HG03097 (cell line): ENCODE data around the gene HARS1.
"Not testable (repeated sequence)": the region's sequence is repeated elsewhere in the genome, so short reads cannot be mapped to it uniquely, and the experiment has no call there.

ENCODE experiments used
- ATAC-seq: cut with Tn5 transposase; IDR thresholded peaks from one replicate; pipeline ENCODE4 v1.9.1; 2021; ENCODE audit not compliant: unreplicated experiment, low FRiP score

The HARS1 gene, protein sequence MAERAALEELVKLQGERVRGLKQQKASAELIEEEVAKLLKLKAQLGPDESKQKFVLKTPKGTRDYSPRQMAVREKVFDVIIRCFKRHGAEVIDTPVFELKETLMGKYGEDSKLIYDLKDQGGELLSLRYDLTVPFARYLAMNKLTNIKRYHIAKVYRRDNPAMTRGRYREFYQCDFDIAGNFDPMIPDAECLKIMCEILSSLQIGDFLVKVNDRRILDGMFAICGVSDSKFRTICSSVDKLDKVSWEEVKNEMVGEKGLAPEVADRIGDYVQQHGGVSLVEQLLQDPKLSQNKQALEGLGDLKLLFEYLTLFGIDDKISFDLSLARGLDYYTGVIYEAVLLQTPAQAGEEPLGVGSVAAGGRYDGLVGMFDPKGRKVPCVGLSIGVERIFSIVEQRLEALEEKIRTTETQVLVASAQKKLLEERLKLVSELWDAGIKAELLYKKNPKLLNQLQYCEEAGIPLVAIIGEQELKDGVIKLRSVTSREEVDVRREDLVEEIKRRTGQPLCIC

DNA sequence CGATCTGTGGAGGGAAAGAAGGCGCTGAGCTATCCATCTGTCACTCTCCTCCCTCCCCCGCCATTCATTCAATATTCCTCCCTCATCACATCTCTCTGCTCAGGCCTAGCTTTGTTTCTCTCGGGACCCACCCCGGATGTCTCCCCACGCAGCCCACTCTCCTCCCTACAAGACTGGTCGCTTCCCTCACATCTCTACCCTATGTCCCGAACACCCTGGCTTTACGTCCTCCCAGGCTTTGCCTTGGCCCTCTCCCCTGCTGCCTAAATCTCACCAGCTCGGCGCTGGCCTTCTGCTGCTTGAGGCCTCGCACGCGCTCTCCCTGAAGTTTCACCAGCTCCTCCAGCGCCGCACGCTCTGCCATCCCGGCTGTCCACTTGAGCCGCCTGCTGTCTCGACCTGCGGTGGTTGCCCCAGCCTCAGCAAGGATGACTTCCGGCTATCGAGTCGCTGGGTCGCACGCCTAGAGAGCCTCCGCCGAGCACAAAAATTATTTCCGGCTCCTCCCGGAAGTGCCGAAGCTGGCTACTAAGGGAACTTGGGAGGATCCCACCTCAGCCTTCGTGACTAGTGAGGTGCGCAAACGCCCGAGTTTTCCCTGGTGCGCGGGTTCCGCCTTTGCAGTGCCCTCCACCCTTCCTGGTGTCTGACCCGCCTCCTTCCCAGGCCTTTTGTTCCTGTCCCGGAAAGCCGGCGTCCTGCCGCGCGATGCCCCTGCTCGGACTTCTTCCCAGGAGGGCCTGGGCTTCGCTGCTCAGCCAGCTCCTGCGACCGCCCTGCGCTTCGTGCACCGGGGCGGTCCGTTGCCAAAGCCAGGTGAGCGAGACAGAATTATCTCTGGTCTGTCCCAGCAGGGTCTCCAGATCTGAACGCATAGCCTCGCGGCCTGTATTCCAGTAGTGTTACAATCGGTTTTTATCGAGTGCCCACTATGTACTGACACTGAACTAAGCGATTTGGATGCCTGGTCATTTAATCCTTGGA is at the start of gene HARS1, which contains the start of gene HARS2:
Gene HARS1 (minus strand): TSS at position 430 of the 984 bp plus-strand sequence. CDS start 66 bp downstream, at position 364.
Gene HARS2 (plus strand): TSS at position 515 of the 984 bp plus-strand sequence. CDS start 194 bp downstream, at position 709.
- peak; percentile 93 for ATAC-seq

DNA sequence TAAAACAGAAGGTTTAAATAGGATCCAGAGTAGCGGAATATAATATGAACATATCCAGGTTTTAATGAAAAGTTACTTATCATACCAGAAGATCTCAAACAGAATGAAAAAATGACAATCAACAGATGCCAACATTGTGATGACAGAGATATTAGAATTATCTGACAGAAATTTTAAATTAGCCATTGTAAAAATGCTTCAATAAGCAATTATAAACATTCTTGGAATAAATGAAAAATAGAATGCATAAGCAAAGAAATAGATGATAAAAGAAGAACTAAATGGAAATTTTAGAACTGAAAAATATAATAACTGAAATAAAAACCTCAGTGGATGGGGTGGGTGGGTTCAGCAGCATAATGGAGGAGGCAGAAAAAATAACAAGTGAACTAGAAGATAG is 46.3 kb upstream of the HARS1 start:
- no peak for ATAC-seq

DNA sequence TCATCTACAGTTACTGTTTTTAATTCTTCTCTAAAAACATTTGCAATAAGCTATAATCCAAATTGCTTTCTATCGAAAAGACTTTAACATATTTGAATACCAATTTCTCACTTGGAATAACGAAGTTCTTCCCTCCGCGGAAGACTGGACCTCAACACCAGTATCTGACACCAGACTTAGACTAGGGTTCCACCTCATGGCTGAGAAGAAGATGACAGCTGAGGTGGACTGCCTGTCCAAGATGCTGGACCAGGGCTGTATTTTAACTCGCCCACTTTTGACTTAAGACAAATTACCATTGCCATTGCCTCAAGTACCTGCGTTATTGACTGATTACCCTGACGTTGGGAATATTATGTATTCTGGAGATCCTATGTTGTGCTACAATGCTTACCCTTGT is 43.2 kb upstream of the HARS1 start:
- no peak for ATAC-seq

DNA sequence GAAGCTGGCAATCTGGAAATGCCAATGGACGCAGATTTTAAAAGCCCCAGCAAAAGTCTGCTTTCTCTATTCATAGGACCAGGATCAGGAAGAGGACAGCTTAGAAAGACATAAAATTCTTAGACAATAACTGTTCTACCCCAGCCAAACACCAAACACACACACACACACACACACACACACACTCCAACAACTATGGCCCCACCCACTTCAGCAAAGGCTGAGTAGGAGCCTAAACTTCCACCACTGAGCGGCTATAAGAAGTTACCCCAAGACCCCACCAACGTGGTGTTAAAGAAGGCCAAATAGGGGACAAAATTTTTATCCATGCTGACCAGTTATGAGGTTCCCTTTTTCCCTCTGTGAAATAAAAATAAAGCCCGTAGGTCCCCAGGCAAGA is 41.9 kb upstream of the HARS1 start:
- ATAC-seq = no peak

DNA sequence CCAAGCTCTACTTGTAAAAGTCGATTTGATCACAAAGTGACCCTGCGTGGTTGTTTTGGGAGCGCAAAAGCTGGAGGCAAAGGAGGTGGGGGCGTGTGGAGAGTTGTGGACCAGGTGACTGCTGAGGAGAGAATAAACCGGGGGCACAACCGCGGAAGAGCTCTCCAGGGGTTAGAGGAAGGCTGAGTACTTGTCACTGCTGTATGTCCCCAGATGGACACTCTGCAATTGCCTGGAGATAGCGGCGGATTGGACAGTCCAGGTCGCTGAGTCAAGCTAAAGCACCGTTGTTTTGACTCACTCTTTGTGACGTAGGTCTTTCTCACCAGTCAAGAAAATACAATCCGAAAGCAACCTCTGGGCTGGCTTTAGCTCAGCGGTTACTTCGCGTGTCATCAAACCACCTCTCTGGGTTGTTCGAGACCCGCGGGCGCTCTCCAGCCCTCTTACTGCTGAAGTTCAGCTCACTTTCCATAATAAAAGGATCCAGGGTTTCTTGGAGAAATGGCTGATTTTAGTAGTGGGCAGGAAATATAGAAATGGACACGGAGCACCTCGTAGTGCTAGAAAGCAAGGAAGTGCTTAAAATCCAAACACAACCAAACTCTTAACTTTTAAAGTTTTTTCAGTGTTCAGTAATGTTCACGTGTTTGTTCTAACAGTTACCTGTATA is 34.8 kb upstream of the HARS1 start:
- peak; percentile 87 for ATAC-seq

DNA sequence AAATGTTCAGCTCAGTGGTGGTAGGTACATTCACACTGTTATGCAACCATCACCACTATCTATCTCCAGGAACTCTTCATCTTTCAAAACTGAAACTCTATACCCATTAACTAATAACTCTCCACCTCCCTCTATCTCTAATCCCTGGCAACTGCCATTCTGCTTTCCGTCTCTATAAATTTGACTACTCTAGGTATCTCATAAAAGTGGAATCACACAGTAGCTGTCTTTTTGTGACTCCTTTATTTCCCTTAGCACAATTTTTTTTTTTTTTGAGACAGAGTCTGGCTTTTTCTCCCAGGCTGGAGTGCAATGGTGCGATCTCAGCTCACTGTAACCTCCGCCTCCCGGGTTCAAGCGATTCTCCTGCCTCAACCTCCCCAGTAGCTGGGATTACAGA is 30.2 kb upstream of the HARS1 start:
- not testable (repeated sequence) for ATAC-seq

DNA sequence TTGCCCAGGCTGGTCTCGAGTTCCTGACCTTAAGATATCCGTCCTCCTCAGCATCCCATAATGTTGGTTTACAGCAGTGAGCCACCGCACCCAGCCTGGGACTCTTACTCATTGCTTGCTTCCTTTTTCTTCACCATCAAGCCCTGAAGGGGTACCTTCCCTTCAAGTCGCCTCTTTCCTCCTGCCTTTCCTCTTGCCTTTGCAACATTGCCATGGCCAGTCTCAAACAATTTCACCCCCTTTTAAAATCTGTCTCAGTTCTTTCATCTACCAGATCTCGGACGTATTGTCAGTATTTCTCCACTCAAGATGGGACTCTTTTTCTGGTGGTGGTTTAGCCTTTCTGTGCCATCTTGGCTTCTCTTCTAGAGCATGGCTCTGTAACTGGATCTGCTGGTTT is 29.6 kb upstream of the HARS1 start:
- not testable (repeated sequence) for ATAC-seq

DNA sequence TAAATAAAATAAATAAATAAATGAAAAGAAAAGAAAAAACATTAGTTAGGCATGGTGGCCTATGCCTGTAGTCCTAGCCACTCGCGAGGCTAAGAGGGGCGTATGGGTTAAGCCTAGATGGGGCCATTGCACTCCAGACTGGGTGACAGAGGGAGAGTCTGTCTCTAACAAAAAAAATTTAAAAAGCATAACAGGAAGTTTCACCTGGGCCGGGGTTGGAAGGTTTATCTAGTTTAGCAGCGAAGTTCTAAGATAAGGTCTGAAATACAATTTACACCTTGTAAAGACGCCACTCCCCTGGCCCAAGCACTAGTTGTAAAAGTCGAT is 27.1 kb upstream of the HARS1 start:
- no peak for ATAC-seq

DNA sequence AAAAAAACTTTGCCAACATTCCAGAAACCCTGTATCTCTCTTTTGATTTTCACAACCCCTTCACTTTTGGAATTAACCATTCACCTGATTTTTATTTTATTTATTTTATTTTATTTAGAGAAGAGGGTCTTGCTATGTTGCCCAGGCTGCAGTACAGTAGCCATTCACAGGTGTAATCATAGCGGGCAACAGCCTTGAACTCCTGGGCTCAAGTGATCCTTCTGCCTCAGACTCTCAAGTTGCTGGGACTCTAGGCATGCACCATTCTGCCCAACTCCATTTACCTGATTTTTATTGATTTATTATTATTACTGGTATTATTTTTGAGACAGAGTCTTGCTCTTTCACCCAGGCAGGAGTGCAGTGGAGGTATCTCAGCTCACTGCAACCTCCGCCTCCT is 25.1 kb upstream of the HARS1 start:
- ATAC-seq = not testable (repeated sequence)

DNA sequence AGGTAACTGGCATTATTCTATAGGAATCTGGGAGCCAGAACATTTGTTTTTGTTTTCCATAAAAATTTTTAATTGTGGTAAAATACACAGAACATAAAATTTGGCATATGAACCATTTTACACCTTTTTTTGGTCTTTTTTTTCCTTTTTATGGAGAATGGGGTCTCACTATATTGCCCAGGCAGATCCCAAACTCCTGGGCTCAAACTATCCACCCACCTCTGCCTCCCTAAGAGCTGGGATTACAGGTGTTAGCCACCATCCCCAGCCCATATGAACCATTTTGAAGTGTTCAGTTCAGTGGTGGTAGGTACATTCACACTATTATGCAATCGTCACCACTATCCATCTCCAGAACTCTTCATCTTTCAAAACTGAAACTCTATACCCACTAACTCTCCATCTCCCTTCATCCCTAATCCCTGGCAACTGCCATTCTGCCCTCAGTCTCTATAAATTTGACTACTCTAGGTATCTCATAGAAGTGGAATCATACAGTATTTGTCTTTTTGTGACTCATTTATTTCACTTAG is 22.5 kb upstream of the HARS1 start:
- ATAC-seq = no peak

DNA sequence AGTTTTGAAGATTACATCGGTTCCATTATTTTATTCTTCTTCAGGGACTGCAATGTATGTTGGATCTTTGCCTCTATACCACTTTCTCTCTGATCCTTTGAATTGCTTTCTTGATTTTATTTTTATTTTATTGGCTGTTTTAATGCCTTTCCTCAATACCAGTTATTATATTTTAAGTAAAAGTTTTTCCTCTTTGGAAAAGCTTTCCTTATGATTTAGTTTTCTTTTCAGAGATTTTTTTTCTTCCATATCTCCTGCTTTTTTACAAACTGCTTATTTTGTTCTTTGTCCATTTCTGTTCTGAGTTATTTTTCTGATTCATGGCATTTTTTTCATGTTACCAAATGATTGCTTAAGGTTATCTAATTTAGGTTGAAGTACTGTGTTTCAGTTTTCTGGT is 20.6 kb upstream of the HARS1 start:
- ATAC-seq = no peak

DNA sequence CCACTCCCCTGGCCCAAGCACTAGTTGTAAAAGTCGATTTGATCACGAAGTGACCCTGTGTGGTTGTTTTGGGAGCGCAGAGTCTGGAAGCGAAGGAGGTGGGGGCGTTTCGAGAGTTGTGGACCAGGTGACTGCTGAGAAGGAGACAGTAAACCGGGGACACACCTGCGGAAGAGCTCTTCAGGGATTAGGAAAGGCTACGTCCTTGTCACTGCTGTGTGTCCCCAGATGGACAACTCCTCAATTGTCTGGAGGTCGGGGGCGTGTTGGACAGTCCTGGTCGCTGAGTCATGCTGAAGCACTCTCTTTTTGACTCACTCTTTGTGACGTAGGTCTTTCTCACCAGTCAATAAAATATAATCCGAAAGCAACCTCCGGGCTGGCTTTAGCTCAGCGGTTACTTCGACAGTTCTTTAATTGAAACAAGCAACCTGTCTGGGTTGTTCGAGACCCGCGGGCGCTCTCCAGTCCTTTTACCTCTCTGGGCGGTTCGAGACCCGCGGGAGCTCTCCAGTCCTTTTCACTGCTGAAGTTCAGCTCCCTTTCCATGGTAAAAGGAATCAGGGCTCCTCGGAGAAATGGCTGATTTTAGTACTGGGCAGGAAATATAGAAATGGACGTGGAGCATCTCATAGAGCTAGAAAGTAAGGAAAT is 19.9 kb upstream of the HARS1 start:
- ATAC-seq = peak; percentile 87

DNA sequence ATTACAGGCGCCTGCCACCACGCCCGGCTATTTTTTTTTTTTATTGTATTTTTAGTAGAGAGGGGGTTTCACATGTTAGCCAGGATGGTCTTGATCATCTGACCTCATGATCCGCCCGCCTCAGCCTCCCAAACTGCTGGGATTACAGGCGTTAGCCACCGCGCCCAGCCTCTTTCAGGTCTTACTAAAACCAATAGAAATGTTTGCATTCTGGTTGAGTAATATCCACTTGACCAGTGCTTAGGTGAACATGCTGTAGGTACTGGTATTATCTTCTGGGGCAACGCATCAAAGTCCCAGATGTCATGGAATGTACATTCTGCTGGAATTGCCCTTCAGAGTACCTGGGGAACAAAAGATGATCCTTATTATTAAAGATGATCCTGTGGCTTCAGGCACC is 17.6 kb upstream of the HARS1 start:
- not testable (repeated sequence) for ATAC-seq

DNA sequence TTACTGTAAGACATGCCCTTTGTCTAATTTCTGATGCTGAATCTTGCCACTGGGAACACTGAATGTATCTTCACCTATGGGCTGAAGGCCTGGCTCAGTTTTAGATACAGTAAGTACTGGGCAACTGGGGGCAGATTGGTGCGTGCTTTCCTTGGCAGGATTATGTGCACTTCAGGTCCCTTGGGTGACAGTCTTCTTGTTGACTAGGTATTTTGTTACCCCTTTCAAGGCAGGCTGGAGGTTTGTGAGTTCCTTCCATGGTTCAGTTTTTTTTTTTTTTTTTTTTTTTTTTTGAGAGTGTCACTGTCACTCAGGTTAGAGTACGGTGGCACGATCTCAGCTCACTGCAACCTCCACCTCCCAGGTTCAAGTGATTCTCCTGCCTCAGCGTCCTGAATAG is 16.6 kb upstream of the HARS1 start:
- no peak for ATAC-seq

DNA sequence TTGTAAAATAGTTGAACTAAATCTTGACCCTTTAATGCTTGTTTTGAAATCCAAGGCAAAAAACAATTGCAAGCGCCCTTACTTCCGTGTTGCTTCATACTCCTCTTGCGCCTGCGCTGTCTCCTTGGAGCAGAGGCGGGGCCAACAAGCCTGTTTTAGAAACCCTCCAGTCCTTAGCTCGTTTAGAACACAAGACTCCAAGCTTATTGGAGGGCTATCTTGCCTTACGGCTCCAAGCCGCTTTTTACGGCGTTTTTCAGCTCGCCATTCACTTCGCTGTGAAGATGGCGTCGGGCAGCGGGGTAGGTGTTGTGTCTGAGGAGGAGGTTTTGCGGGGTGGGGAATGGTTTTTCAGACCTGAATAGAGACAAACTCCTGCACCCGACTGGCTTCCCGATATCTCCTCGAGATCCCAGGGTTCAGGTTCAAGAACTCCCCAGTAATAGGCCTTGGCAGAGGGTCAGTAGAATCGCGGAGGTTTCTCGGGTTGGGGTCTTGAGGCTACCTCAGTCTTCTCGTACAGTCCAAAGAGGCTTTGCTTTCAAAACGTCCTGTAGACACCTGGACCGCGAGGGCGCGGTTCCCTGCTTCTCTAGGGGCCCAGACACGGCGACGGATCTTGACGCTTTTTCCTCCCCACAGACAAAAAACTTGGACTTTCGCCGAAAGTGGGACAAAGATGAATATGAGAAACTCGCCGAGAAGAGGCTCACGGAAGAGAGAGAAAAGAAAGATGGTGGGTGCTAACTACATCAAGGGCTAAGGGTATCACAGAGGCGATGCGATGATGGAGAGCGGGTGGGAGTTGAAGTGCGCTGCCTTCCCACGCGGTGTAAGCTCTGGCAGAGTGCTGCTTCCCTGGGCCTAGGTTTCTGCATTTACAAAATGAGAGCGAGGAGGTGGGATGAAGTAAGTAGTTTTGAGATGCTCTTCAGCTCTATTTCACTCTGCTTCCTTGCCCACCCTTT is 9.3 kb upstream of the HARS1 start, which contains the start of gene ZMAT2:
Gene ZMAT2 (plus strand): TSS at position 271 of the 968 bp plus-strand sequence. CDS start 14 bp downstream, at position 285.
- peak; percentile 81 for ATAC-seq

DNA sequence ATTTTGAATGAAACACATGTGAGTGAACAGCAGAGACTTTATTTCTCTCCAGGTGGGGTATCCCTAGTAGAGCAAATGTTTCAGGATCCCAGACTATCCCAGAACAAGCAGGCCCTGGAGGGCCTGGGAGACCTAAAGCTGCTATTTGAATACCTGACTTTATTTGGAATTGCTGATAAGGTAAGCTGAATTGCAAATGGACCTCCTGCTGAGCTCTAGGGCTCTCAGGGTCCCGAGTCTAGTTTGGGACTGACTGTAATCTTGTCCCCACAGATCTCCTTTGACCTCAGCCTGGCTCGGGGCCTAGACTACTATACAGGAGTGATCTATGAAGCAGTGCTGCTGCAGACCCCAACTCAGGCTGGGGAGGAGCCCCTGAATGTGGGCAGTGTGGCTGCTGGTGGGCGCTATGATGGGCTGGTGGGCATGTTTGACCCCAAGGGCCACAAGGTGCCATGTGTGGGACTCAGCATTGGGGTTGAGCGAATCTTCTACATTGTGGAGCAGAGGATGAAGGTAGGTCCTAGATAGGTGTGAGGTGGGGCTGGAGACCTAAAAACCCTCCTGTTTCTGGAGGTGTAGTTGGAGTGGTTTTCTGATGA is 5.8 kb upstream of the HARS1 start:
- no peak for ATAC-seq

DNA sequence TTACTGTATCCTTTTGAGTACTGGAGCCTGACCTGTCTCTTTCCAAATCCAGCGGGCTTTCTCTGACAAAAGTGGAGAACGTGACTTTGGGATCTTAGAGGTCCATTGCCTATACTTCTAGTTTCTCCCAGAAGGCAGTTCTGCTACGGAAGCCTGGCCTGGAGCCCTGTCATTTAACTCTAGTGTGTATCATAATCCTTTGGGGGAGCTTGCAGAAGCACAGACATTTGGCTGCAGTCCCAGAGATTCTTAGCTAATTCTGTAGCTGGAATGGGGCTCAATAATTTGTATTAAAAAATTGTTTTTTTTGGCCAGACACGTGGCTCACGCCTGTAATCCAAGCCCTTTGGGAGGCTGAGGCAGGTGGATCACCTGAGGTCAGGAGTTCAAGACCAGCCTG is 3.1 kb upstream of the HARS1 start:
- ATAC-seq = no peak

DNA sequence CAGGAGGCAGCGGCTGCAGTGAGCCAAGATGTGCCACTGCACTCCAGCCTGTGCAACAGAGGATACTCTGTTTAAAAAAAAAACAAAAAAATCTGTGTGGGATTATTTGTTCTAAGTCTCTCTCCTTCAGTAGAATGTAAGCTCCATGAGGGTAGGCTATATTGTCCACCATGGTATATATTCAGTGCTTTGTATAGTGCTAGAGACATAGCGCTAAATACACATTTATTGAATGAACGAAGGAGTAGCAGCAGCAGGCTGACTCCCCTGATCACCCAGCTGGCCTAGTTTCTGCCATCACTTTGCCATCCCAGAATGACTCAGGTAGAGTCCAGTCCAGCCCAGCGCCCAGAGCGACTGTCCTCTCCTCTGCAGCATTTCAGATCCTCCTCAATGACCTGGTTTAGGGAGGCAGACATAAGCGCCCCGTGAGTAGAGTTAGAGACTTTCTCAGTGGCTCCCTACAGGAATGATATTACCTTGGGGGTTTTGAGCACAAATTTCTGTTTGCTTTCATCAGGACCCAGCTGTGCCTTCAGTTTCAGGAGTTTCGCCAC is 716 bp downstream of the HARS1 start:
- no peak for ATAC-seq
